ENCODE results near the gene SP7. TPM values are rescaled to one million over a fixed set of nuclear protein-coding genes. Genes with fewer than 3 reads are reported as not detected.

SP7 gene
- total and polyA plus RNA-seq, 9 of the 15 experiments (the other 6 are each of a cell fraction or from before 2014, with no cell fraction given), result 0.04 TPM; not detected in 8

GRCh38 chr12:53324113-53324778, 11.9 kb downstream of the SP7 start (continued):
- TF ChIP-seq ERF (CRISPR knock-in tag; IDR thresholded peaks at IDR 0.05) (0 out of 2 replicates have a peak, but pooled peaks have one; percentile 25), ARID1B (IDR thresholded peaks at IDR 0.05) (no peak)

DNA sequence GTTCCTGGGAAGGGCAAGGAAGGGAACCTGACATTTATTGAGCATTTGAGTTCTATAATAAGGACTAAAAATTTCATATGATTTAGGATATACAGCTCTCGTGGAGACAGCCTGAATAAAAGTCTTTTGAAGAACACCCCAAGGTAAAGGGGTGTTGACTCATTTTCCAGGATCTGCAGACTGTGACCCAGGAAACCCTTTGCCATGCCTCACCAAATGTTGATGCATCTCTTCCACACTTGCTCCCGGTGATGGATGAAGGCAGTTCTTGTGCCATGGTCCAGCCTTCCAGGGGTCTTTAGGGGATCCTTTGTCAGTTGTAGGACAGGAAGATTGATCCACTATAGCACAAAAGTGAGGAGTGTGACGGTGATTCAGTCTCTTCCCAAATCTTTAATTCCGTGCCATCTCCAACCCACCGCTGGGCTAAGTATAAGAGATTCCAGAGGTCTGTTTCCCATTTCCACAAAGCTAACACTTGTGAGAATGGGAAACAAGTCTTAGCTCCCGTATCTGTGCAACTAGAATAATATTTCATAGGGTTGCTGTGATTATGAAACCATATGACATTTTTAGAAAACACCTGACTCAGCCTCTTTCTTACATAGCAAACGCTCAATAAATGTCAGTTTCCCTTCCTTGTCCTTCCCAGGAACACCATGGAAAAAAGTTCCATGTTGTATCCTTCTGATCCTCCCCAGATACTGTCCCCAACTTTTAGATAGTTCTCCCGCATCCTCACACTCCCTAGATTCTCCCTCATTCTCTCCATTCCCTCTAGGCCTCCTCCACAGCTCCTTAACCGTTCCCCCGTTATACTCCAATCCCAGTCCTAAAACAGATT, 15.6 kb downstream of the SP7 start:
- ATAC-seq (no peak), DNase-seq (ENCODE audit: extremely low read depth in 1 of 4, low spot score in 3 of 4) (no peak), FAIRE-seq (no peak)
- Histone ChIP-seq H2AFZ (ENCODE audit: low read depth, low read length) (peak overlapping the region; percentile 99), H3K9ac (ENCODE audit: insufficient read depth in 1 of 2, low read depth in 2 of 2, low read length in 2 of 2) (peak overlapping the region; percentile 93 to 99), H3K27ac (ENCODE audit: extremely low read depth, low read depth, low read length) (peak overlapping the region; percentile 97), H3K4me1 (replicated peaks in 1 of 2; ENCODE audit: control insufficient read depth in 2 of 2, insufficient read depth in 2 of 2, low read length in 2 of 2) (peaks cover 29 to 35% of the 10 kb centered on the region in 2 experiments), H3K4me2 (ENCODE audit: insufficient read depth, low read length) (peak overlapping the region; percentile 85), H3K27me3 (ENCODE audit: control insufficient read depth in 2 of 2, insufficient read depth in 2 of 2, low read length in 2 of 2) (no peaks in the 10 kb centered on the region), H3K36me3 (ENCODE audit: control insufficient read depth, insufficient read depth, low read length) (peaks cover 36% of the 10 kb centered on the region), H3K4me3 (peak overlapping the region; percentile 75), H3K9me3 (replicated peaks; ENCODE audit: control insufficient read depth, insufficient read depth, low read depth, low read length) (no peaks in the 10 kb centered on the region), H3K9me1 (ENCODE audit: control insufficient read depth, insufficient read depth, low read length) (peaks cover 4% of the 10 kb centered on the region), H3K79me2 (ENCODE audit: control insufficient read depth, insufficient read depth, low read length) (peaks cover 12% of the 10 kb centered on the region), H4K20me1 (replicated peaks; ENCODE audit: control insufficient read depth, insufficient read depth, low read length) (no peaks in the 10 kb centered on the region)
- in situ Hi-C loops (cut with MboI), result loop anchor here (10.0 kb wide), 1 partner anchor 184 kb away; the partner anchor contains the start of genes NPFF and TARBP2
- intact Hi-C loops (cut with micrococcal nuclease), result loop anchor here (1.0 to 10.0 kb wide), 3 partner anchors 25 to 104 kb away; partner anchors contain the start of genes AMHR2, ESPL1 and PFDN5
- ChIA-PET POLR2A (interaction anchor here (0.6 to 3.9 kb wide), 36 partner anchors 10 to 961 kb away, joined by 3 to 38 read pairs (median 4); partner anchors contain the start of genes PFDN5, SP7 and TARBP2), CTCF (ENCODE audit: low intra/inter-chr PET ratio) (interaction anchor here (0.5 to 0.9 kb wide), 2 partner anchors 106 to 187 kb away, joined by 3 to 4 read pairs; no protein-coding TSS in a partner anchor)
- BruUV-seq (replicated peaks), result TSS peak; percentile 89
- WGBS (ENCODE audit: insufficient coverage, low coverage, missing lambda C conversion rate), result 25% methylated on average over 10 of the region's 10 CpGs
- peak; percentile 48; the same call in 1 of the 2 replicates for TF ChIP-seq MAFF (IDR thresholded peaks at IDR 0.05; ENCODE audit: low read length)
- TF ChIP-seq MTA2 (IDR thresholded peaks at IDR 0.05; ENCODE audit: low read depth), result 0 out of 2 replicates have a peak, but pooled peaks have one; percentile 10
- TF ChIP-seq PHB2 (IDR thresholded peaks at IDR 0.05; ENCODE audit: low read depth), result peak; percentile 53; the same call in 1 of the 2 replicates
- TF ChIP-seq LARP7 (IDR thresholded peaks at IDR 0.05), result peak; percentile 21; the same call in 1 of the 2 replicates
- TF ChIP-seq, protein P1, sequence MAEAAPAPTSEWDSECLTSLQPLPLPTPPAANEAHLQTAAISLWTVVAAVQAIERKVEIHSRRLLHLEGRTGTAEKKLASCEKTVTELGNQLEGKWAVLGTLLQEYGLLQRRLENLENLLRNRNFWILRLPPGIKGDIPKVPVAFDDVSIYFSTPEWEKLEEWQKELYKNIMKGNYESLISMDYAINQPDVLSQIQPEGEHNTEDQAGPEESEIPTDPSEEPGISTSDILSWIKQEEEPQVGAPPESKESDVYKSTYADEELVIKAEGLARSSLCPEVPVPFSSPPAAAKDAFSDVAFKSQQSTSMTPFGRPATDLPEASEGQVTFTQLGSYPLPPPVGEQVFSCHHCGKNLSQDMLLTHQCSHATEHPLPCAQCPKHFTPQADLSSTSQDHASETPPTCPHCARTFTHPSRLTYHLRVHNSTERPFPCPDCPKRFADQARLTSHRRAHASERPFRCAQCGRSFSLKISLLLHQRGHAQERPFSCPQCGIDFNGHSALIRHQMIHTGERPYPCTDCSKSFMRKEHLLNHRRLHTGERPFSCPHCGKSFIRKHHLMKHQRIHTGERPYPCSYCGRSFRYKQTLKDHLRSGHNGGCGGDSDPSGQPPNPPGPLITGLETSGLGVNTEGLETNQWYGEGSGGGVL (CRISPR knock-in tag; IDR thresholded peaks at IDR 0.05), result no peak
- TF ChIP-seq MAFK (IDR thresholded peaks at IDR 0.05; ENCODE audit: low read length), result peak; percentile 37
- TF ChIP-seq ZBED1 (IDR thresholded peaks at IDR 0.05), result no peak
- 0 out of 2 replicates have a peak, but pooled peaks have one; percentile 41 for TF ChIP-seq ZNF584 (CRISPR knock-in tag; IDR thresholded peaks at IDR 0.05; ENCODE audit: low read depth)
- no peak for TF ChIP-seq CREM (IDR thresholded peaks at IDR 0.05; ENCODE audit: low read depth)
- TF ChIP-seq DPF2 (IDR thresholded peaks at IDR 0.05), result peak; percentile 44; the same call in 1 of the 2 replicates
- TF ChIP-seq SMARCE1 (IDR thresholded peaks at IDR 0.05), result 0 out of 2 replicates have a peak, but pooled peaks have one; percentile 18
- TF ChIP-seq, protein P2, sequence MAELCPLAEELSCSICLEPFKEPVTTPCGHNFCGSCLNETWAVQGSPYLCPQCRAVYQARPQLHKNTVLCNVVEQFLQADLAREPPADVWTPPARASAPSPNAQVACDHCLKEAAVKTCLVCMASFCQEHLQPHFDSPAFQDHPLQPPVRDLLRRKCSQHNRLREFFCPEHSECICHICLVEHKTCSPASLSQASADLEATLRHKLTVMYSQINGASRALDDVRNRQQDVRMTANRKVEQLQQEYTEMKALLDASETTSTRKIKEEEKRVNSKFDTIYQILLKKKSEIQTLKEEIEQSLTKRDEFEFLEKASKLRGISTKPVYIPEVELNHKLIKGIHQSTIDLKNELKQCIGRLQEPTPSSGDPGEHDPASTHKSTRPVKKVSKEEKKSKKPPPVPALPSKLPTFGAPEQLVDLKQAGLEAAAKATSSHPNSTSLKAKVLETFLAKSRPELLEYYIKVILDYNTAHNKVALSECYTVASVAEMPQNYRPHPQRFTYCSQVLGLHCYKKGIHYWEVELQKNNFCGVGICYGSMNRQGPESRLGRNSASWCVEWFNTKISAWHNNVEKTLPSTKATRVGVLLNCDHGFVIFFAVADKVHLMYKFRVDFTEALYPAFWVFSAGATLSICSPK (IDR thresholded peaks at IDR 0.05; ENCODE audit: borderline replicate concordance), result 0 out of 2 replicates have a peak, but pooled peaks have one; percentile 42
- 0 out of 2 replicates have a peak, but pooled peaks have one; percentile 0 for TF ChIP-seq KAT7 (CRISPR knock-in tag; IDR thresholded peaks at IDR 0.05; ENCODE audit: borderline replicate concordance)
- TF ChIP-seq NCOA6 (IDR thresholded peaks at IDR 0.05), result no peak
- peak; percentile 74 for TF ChIP-seq MAFG (tag; conservative IDR thresholded peaks at IDR 0.05)

Measured in K562 (cell line).